Lower leg skin (tissue), 3 donors: ENCODE data around the gene CHST12.

Experiments used
- POLR2A ChIP-seq, 2 donors: fragments of 450-650 bp; IDR thresholded peaks; one replicate each; pipeline ENCODE4 v1.6.1; 2016 to 2017; ENCODE audit warnings: antibody characterized with exemption in 2 of 2, mild to moderate bottlenecking in 1 of 2, moderate library complexity in 1 of 2
- TF ChIP-seq, protein P1 (sequence below), 3 donors: fragments of 450-650 bp; IDR thresholded peaks; one replicate each; pipeline ENCODE4 v1.5.1; 2016; ENCODE audit warnings: antibody characterized with exemption in 3 of 3, mild to moderate bottlenecking in 3 of 3, moderate library complexity in 2 of 3

DNA sequence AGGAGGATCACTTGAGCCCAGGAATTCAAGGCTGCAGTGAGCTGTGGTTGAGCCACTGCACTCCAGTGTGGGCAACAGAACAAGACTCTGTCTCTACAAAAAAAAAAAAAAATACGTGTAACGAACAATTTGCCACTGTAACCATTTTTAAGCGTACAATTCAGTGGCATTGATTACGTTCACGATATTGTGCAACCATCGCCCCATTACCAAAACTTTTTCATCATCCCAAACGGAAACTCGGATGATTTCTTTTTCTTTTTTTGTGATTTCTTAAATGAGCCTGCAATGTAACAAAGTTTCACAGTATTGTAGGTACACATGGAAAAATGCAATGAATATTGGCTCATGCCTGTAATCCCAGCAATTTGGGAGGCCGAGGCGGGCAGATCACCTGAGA lies 63.3 kb downstream of the CHST12 start:
- TF ChIP-seq, protein P1, sequence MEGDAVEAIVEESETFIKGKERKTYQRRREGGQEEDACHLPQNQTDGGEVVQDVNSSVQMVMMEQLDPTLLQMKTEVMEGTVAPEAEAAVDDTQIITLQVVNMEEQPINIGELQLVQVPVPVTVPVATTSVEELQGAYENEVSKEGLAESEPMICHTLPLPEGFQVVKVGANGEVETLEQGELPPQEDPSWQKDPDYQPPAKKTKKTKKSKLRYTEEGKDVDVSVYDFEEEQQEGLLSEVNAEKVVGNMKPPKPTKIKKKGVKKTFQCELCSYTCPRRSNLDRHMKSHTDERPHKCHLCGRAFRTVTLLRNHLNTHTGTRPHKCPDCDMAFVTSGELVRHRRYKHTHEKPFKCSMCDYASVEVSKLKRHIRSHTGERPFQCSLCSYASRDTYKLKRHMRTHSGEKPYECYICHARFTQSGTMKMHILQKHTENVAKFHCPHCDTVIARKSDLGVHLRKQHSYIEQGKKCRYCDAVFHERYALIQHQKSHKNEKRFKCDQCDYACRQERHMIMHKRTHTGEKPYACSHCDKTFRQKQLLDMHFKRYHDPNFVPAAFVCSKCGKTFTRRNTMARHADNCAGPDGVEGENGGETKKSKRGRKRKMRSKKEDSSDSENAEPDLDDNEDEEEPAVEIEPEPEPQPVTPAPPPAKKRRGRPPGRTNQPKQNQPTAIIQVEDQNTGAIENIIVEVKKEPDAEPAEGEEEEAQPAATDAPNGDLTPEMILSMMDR (IDR thresholded peaks at IDR 0.05), result no peak
- no peak for TF ChIP-seq POLR2A (IDR thresholded peaks at IDR 0.05)
